ENCODE measurements around the gene ARSK.

ARSK gene

DNA sequence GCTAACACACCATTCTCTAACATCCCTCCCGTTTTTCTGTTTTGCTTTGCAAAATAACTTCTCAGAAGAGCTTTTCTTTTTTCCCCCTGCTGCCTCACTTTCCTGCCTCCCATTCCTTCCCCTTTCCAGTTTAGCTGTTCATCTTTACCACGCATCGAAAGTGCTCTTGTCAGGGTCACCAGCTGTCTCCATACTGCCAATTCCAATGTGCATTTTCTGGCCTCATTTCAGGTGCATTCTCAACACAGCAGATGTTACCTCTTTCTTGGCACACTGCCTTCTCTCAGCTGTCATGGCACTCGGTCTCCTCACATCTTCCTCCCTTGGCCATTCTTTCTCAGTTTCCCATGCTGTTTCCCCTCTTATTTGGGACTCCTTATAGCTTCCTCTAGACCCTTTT lies 9.5 kb downstream of the ARSK start:
- no peak for DNase-seq (ENCODE audit: low spot score)

DNA sequence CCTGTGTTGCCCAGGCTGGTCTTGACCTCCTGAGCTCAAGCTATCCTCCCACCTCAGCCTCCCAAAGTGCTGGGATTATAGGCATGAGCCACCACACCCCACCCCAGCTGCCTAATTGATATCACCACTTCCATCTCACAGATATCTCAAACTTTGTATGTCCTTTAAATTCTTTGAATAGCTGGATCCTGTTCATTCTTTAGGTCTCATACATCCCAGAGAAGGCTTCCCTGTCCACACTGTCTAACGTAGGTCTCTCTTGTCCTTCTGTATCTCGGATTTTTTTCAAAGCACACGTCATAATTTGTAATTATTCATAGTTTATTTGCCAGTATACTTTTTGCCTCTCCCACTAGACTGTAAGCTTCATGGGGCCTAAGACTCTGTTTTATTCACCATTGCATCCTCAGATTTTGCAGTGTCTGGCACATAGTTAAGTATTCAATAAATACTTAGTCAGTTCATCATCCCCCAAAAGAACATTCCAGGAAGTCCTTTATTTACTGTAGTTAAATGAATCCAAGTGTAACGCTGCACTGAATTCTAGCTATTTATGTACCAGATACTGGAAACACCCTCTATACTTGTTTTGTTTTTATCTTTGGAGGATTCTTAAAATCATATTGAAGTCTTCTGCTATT lies 10.5 kb downstream of the ARSK start:
- no peak for DNase-seq (ENCODE audit: low spot score)

DNA sequence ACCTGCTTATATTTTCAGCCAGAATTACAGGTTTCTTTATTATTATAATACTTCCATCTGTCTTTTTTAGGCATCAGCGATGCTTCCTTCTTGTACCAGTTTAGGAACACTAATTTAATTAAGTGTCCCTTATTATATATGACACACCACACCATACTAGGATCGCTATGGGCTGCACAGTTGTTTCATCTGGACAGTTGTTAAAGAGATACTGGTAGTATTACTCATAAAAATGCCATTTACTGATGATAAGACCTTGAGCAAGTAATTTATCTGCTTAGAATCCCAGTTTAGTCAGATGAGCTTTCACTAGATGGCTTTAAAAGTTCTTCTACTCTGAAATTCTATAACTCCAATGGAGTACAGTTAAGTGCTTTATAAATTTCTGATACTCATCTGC lies 17.1 kb downstream of the ARSK start:
- DNase-seq (ENCODE audit: low spot score): no peak

DNA sequence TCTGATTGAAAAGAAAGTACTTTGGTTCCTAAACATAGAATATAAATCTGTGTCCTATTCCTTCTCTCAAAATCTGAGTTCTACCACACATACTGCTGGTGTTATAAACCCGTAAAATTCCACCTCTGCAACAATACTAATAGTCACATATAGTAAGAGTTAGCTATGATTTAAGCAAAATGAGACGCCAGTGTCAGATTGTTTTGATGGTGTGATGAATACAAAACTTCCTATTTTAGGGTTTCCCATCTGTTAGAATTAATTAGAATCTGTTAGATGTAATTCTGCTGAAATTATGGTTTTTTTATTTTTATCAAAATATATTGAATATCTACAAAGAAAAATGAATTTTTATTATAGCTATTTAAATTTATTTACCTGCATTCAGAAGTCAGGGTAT lies 26.7 kb downstream of the ARSK start:
- no peak for DNase-seq (ENCODE audit: low spot score)

DNA sequence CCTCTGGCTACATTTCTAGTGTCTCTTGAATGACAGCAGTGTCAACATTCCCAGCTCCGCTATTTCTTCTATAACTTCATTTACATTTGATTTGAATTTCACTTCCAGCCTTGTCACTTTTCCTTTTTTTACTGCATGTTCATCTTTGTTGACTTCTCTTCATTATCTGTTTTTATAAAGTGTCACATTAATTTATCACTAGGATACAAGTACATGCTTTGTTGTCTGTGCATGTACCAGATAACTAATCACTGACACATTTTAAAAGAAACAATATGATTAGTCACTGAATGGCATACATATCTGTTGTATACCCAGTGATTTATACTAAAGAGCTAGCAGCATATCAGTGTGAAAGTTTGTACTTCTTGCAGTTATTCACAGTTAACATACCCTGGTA lies 29.1 kb downstream of the ARSK start:
- DNase-seq (ENCODE audit: low spot score): no peak

DNA sequence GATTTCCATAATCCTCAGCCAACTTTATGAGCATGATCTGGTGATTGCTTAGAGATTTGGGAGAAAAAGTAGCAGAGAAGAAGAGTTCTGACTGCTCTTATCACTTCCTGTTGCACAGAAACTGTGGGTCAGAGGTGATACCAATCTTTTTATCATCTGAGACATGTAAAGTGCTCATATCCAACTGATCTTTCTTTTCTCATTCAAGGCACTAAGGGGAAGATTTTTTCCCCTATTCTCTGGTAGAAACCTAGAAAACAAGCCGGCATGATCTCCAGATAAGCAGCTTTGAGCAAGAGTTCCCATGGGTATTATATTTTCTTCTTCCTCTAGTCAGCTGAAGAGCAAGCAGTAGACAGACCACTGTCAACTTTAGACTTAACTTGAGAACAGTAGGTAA lies 36.0 kb downstream of the ARSK start:
- DNase-seq (ENCODE audit: low spot score): no peak

DNA sequence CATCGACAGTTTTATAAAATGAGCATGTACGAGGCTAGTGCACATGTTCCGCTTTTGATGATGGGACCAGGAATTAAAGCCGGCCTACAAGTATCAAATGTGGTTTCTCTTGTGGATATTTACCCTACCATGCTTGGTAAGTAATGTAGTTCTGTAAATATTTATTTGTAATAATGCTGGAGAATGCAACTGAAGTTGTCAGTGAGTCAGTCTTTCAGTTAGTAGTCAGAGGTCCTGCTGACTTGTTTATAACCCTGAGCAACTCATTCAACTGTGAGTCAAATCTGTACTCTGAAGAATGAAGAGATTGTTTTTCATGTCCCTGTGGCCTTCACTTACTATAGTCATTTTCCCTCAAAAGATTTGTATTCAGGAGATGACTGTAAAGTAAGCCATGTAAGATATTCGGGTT lies 36.6 kb downstream of the ARSK start:
- peak; percentile 85 for DNase-seq (ENCODE audit: low spot score)

DNA sequence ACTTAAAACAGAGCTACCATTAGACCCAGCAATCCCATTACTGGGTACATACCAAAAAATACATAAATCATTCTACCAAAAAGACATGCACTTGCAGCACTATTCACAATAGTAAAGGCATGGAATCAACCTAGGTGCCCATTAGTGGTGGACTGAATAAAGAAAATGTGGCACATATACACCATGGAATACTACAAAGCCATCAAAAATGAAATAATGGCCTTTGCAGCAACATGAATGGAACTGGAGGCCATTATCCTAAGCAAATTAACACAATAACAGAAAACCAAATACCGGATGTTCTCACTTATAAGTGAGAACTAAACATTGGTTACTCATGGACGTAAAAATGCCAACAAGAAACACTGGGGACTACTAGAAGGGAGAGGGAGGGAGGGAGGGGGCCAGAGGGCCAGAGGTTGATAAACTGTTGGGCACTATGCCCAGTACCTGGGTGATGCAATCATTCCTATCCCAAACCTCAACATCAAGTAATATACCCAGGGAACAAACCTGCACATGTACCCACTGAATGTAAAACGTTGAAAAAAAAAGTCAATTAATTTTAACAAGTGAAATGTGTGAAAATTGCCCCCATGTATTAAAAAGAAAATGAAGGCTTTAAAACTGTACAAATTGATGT lies 40.5 kb downstream of the ARSK start:
- DNase-seq (ENCODE audit: low spot score): no peak

DNA sequence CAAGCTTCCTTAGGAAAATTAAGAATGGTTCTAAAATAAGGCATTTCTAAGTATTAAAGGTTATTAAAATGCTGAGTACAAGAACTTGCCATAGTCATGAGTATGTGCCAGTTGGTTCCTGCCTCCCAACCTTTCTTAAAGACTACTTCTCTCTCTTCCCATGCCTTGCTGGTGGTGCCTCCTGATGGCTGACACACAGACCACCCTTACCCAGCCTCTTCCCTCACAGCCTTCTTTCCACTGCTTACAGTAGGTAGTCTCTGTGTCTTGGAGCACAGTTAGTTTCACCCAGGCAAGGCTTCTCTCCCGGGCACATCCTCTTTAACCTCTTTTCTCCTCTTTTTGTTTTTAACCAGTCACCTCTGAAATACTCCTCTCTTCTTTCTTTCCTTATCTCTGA lies 44.4 kb downstream of the ARSK start:
- no peak for DNase-seq (ENCODE audit: low spot score)

DNA sequence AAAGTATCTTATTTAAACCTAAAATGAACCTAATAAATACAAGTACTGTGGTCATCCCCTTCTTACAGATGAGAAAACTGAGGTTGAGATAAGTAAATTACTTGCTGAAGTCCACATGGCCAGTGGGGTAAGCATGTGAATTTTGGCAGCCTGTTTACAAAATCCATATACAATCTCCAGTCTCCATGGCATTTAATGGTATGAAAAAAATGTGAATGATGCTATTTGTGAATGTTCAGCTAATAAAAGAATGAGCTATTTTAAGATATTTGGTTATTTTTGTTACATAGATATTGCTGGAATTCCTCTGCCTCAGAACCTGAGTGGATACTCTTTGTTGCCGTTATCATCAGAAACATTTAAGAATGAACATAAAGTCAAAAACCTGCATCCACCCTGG lies 45.7 kb downstream of the ARSK start:
- DNase-seq (ENCODE audit: low spot score): no peak

DNA sequence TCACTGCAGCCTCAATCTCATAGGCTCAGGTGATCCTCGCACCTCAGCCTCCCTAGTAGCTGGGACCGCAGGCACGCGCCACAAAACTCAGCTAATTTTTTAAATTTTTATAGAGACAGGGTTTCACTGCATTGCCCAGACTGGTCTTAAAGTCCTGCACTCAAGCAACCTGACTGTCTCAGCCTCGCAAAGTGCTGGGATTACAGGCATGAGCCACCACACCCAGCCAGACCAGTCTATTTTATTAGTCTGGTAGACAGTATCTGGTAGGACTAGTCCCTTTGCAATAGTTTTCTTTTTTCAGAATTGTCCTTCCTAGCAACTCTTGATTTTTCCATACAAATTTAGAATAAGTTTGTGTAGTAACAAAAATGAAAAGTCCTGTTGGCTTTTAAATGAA lies 50.9 kb downstream of the ARSK start:
- DNase-seq (ENCODE audit: low spot score): no peak

DNA sequence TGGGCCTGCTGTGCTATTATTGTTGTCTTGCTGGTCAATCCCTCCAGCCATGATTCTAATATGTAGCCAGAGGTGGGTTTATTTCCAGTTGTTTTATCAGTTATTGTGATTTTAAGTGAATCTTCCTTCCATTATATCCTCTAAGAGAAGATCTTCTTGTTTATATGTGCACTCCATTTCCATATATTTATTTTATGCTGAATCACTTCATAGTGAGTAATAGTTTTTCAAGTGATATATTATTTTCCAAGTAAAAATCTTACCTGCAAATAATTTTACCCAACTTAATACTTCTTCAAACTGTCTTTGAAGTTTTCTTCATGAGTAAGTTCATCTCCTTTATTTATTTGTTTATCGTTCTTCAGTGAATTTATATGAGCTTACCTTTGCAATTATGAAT lies 51.5 kb downstream of the ARSK start:
- DNase-seq (ENCODE audit: low spot score): no peak

DNA sequence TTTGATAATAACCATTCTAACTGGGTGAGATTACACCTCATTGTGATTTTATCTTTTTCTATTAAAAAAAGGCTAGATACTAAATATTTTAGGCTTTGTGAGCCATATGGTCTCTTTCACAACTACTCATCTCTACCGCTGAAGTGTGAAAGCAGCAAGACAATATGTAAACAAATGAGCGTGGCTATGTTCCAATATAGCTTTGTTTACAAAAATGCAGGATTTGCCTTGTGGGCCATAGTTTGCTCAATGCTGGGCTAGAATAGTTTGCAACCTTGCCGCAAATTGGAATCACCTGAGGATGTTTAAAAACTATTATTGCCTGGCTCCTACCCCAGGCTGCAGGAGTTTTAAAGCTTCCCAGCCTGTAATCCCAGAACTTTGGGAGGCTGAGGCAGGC lies 54.8 kb downstream of the ARSK start:
- DNase-seq (ENCODE audit: low spot score): no peak

DNA sequence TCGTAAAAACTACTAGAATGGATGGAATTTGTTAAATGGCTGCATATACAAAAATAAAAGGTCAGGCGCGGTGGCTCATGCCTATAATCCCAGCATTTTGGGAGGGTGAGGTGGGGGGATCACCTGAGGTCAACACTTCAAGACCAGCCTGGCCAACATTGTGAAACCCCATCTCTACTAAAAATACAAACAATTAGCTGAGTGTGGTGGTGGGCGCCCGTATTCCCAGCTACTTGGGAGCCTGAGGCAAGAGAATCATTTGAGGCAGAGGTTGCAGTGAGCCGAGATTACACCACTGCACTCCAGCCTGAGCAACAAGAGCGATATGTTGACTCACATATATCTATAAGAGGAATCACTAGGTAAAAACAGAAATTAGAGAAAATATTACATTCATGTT lies 55.6 kb downstream of the ARSK start:
- DNase-seq (ENCODE audit: low spot score): no peak

DNA sequence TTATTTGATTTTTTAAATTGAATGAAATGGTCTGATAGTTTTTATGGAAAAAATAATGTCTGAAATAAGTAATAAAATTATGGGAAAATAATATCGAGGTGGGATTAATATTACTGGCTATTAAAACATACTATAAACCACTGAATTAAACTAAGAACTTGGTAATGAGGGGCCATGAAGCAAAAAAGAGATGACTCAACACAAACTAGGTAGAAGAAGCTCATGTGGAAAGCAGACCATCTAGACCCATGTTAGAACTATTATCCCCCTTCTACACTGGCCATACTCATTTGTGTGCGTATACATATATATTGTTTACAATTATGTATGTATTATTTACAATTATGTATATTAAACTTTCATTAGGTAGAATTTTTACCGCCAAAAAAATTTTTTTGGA lies 56.5 kb downstream of the ARSK start:
- no peak for DNase-seq (ENCODE audit: low spot score)

DNA sequence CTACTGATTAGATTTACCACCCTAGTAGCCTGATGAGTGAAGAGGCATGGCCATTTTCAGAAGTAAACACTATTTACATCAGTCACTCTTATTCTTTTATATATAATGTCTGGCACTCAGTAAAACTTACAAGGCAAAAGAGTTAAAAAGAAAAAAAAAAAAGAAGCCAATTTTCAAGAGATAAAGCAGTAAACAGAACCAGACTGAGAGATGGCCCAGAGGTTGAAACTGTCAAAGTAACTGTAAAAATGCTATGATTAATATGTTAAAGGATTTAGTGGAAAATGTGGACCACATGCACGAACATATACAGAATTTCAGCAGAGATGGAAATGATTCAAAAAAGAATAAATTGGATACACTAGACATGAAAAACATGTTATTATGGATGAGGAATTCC lies 58.6 kb downstream of the ARSK start:
- no peak for DNase-seq (ENCODE audit: low spot score)

DNA sequence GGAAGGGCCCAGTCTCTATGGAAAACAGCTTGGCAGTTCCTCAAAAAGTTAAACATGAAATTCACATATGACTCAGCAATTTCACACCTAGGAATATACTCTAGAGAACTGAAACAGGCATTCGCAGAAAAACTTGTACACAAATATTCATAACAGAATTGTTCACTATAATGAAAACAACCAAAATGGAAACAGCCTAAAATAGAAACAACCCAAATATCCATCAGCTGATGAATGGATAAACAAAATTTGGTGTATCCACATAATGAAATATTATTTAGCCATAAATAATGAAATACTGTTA lies 60.2 kb downstream of the ARSK start:
- no peak for DNase-seq (ENCODE audit: low spot score)

DNA sequence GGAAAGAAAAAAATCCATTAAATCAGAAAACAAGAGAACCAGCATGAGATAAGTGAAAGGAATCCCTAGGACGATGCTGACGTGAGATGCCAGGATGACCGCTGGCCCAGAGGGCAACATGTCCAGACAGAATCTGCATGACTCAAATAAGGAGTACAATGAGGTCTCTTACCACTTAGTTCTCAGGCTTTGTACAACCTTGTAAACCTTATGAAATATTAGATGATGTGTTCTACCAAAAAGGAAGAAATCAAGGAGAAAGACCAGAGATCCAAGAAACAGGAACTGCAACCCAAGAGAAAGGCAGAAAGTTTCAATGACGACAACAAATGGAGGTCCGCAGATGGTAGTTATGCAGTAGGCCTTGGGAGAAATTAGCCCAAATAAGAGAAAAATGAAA lies 62.2 kb downstream of the ARSK start:
- no peak for DNase-seq (ENCODE audit: low spot score)

DNA sequence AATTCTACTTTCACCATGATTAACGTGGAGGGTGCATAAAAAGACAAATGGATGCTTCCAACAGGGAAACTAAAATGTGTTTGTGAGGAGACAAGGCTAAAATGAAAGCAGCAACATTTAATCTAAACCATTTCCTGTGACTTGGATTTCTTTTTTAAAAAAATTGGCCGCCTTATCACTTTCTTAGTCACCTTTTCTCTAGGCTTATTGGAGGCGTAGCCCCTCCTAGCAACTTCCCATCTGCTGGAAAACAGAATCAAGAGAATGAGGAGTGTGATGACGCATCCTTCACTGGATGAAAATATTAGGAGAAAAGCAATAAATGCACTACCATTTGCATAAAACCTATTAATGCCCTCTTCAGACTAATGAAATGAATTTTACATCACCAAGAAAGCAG lies 64.2 kb downstream of the ARSK start:
- DNase-seq (ENCODE audit: low spot score): no peak

DNA sequence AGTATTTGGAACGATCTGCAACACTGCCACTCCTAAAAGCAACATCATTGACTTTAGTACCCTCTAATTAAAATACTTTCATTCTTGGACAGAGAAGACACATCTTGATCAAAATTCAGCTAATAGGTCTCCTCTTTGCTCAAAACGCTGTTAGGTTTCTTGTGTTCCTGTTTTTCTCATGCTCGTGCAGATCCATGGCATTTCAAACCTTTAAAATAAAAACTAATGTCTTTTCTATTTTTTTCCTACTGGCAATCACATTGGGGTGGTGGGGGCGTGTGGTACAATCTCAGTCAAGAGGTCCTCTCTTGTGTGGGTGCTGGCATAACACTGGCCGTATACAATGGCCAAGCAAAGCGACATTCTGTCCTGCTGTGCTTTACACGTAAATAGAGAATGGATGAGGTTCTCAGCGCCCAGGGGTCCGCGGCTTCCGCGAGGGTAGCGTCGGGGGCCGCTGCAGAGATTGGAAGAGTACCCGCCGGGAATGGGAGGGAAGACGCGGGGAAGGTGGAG lies 64.7 kb downstream of the ARSK start:
- no peak for DNase-seq (ENCODE audit: low spot score)

DNA sequence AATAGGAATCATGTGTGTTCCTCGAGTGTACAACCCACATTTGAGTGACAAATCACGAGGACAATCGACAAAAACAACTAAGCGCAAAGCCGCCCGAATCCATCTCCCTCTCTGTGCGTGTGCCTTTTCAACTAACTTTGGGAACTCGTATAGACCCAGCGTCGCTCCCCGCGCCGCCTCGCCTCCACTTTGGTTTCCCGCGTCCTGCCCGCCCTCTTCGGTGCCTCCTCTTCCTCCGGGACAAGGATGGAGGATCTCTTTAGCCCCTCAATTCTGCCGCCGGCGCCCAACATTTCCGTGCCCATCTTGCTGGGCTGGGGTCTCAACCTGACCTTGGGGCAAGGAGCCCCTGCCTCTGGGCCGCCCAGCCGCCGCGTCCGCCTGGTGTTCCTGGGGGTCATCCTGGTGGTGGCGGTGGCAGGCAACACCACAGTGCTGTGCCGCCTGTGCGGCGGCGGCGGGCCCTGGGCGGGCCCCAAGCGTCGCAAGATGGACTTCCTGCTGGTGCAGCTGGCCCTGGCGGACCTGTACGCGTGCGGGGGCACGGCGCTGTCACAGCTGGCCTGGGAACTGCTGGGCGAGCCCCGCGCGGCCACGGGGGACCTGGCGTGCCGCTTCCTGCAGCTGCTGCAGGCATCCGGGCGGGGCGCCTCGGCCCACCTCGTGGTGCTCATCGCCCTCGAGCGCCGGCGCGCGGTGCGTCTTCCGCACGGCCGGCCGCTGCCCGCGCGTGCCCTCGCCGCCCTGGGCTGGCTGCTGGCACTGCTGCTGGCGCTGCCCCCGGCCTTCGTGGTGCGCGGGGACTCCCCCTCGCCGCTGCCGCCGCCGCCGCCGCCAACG lies 65.3 kb downstream of the ARSK start, which contains the start of gene GPR150:
TSS of gene GPR150 (plus strand) at position 58 of the 840 bp plus-strand sequence. CDS start at position 247, 189 bp downstream.
- no peak for DNase-seq (ENCODE audit: low spot score)

DNA sequence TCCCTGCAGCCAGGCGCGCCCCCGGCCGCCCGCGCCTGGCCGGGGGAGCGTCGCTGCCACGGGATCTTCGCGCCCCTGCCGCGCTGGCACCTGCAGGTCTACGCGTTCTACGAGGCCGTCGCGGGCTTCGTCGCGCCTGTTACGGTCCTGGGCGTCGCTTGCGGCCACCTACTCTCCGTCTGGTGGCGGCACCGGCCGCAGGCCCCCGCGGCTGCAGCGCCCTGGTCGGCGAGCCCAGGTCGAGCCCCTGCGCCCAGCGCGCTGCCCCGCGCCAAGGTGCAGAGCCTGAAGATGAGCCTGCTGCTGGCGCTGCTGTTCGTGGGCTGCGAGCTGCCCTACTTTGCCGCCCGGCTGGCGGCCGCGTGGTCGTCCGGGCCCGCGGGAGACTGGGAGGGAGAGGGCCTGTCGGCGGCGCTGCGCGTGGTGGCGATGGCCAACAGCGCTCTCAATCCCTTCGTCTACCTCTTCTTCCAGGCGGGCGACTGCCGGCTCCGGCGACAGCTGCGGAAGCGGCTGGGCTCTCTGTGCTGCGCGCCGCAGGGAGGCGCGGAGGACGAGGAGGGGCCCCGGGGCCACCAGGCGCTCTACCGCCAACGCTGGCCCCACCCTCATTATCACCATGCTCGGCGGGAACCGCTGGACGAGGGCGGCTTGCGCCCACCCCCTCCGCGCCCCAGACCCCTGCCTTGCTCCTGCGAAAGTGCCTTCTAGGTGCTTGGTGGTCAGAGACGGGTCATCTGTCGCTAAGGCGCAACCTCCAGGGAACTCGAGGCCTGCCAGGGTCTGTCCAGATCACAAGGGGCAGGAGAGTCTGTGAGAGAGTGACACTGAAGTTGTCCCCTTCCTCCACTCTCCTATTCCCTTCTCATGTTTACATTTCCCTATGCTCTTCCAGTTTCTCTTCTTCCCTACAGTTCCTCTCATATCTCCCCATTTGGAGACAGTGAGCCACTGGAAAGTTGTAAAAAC lies 66.3 kb downstream of the ARSK start:
- DNase-seq (ENCODE audit: low spot score): no peak
